ENCODE results near the gene BICD2. TPM values are rescaled to one million over a fixed set of nuclear protein-coding genes. Genes with fewer than 3 reads are reported as not detected.

BICD2 gene
- total and polyA plus RNA-seq, 2 of the 8 experiments (the other 6 are each of a cell fraction or from before 2014, with no cell fraction given), result 6.6 to 22.8 TPM

GRCh38 chr9:92737216-92737606 is 27.4 kb downstream of the BICD2 start:
- no peaks in the 10 kb centered on the region for H3K27me3 ChIP-seq (replicated peaks in 1 of 4; ENCODE audit: control insufficient read depth in 3 of 4, extremely low read depth in 1 of 4, insufficient read depth in 3 of 4, low read length in 3 of 4)
- no peak overlapping the region for H3K4me2 ChIP-seq (ENCODE audit: insufficient read depth in 1 of 2, low read depth in 2 of 2, low read length in 2 of 2)
- H3K23me2 ChIP-seq (ENCODE audit: low read depth, low read length), result no peaks in the 10 kb centered on the region
- no peak overlapping the region for H3K23ac ChIP-seq (ENCODE audit: insufficient read length)
- no peak overlapping the region for H3K4me3 ChIP-seq (ENCODE audit: extremely low read depth in 1 of 4, insufficient read depth in 2 of 4, low read depth in 3 of 4, low read length in 4 of 4)
- no peak overlapping the region for H3K18ac ChIP-seq (ENCODE audit: extremely low read depth, low read length)
- H3K27ac ChIP-seq (ENCODE audit: low read depth, low read length), result no peak overlapping the region
- no peak overlapping the region for H2BK12ac ChIP-seq (ENCODE audit: low read depth, low read length)
- H4K5ac ChIP-seq (ENCODE audit: insufficient read length, low read depth, low read length), result no peak overlapping the region
- peaks cover 0 to 85% of the 10 kb centered on the region in 2 experiments; a peak in 3 of 4 replicates for H3K79me2 ChIP-seq (ENCODE audit: control insufficient read depth in 1 of 2, insufficient read depth in 2 of 2, low read length in 2 of 2)
- H2BK5ac ChIP-seq (ENCODE audit: low read depth, low read length), result no peak overlapping the region
- DNase-seq (ENCODE audit: low read depth in 1 of 2, low spot score in 2 of 2), result no peak
- ChIA-PET POLR2A (ENCODE audit: partially characterized antibody) (interaction anchor here (1.0 kb wide), 1 partner anchor 8 kb away, joined by 3 read pairs; no protein-coding TSS in a partner anchor), CTCF (ENCODE audit: partially characterized antibody) (interaction anchor here (0.7 to 1.7 kb wide), 7 partner anchors 10 to 316 kb away, joined by 3 to 4 read pairs (median 3); no protein-coding TSS in a partner anchor)
- H3K4ac ChIP-seq (replicated peaks; ENCODE audit: insufficient read length, low read depth, low read length), result no peak overlapping the region
- no peak overlapping the region for H3K56ac ChIP-seq (replicated peaks; ENCODE audit: insufficient read length, low read depth, low read length)
- no peaks in the 10 kb centered on the region for H3K36me3 ChIP-seq (ENCODE audit: control insufficient read depth in 2 of 4, insufficient read depth in 4 of 4, low read length in 3 of 4)
- H4K20me1 ChIP-seq (replicated peaks in 1 of 2; ENCODE audit: control insufficient read depth in 1 of 2, insufficient read depth in 2 of 2, low read length in 2 of 2), result peaks cover 3 to 18% of the 10 kb centered on the region in 2 experiments
- no peak for FAIRE-seq
- peaks cover 0 to 7% (median 2%) of the 10 kb centered on the region in 4 experiments; a peak in 3 of 7 replicates for H3K4me1 ChIP-seq (replicated peaks in 1 of 4; ENCODE audit: control insufficient read depth in 3 of 4, insufficient read depth in 4 of 4, low read length in 3 of 4)
- H3K79me1 ChIP-seq (ENCODE audit: low read depth, low read length), result peaks cover 21% of the 10 kb centered on the region
- no peak overlapping the region for H4K8ac ChIP-seq (ENCODE audit: extremely low read depth, insufficient read depth, low read length)
- no peak overlapping the region for H2AFZ ChIP-seq (ENCODE audit: low read length)
- no peak overlapping the region for H2BK15ac ChIP-seq (ENCODE audit: low read length)
- no peaks in the 10 kb centered on the region for H3K9me3 ChIP-seq (ENCODE audit: insufficient read depth in 2 of 2, low read depth in 1 of 2, low read length in 1 of 2)
- WGBS, 2 experiments (ENCODE audit: extremely low coverage in 1 of 2, insufficient coverage in 1 of 2, insufficient read length in 1 of 2, insufficient replicate concordance in 2 of 2, low coverage in 1 of 2, low lambda C conversion rate in 2 of 2, missing lambda C conversion rate in 1 of 2), result 75% methylated on average over 6 of the region's 6 CpGs; no CpG with 5 or more reads in 1 of the 2 experiments
- TF ChIP-seq ZNF274 (IDR thresholded peaks at IDR 0.05; ENCODE audit: borderline replicate concordance, extremely low read depth, low read length), result no peak
- TF ChIP-seq SP4 (IDR thresholded peaks at IDR 0.05; ENCODE audit: low read length), result no peak
- no peak for TF ChIP-seq CHD1 (IDR thresholded peaks at IDR 0.05; ENCODE audit: low read depth, low read length)
- TF ChIP-seq HDAC6 (IDR thresholded peaks at IDR 0.05; ENCODE audit: low read depth, low read length), result no peak
- no peak for TF ChIP-seq SIN3A (conservative IDR thresholded peaks at IDR 0.05 in 1 of 2, IDR thresholded peaks at IDR 0.05 in 1 of 2; ENCODE audit: low read depth in 1 of 2, low read length in 2 of 2)
- no peak for TF ChIP-seq SIX5 (IDR thresholded peaks at IDR 0.05; ENCODE audit: low read depth, low read length)
- no peak for TF ChIP-seq BRCA1 (IDR thresholded peaks at IDR 0.05; ENCODE audit: low read depth, low read length)
- TF ChIP-seq JUN (IDR thresholded peaks at IDR 0.05; ENCODE audit: low read depth, low read length), result no peak
- H3K14ac ChIP-seq (ENCODE audit: insufficient read length), result no peak overlapping the region
- H4K91ac ChIP-seq (replicated peaks; ENCODE audit: insufficient read length, low read length), result no peak overlapping the region
- H2BK120ac ChIP-seq (replicated peaks; ENCODE audit: low read depth, low read length), result no peak overlapping the region
- 0 out of 2 replicates have a peak overlapping the region, but pooled peaks have one; percentile 61 for H2AK5ac ChIP-seq (ENCODE audit: low read depth, low read length)
- H2BK20ac ChIP-seq (ENCODE audit: low read length), result no peak overlapping the region
- H3K9ac ChIP-seq (replicated peaks in 1 of 4; ENCODE audit: extremely low read depth in 1 of 4, low read depth in 3 of 4, low read length in 3 of 4), result no peak overlapping the region

Data from H1 (cell line).